ENCODE measurements around the gene PGAP1. TPM values are rescaled to one million over a fixed set of nuclear protein-coding genes. Genes with fewer than 3 reads are reported as not detected.

PGAP1 gene
- polyA plus RNA-seq, 1 of the 3 experiments (the other 2 are of a cell fraction): 3.4 TPM

DNA sequence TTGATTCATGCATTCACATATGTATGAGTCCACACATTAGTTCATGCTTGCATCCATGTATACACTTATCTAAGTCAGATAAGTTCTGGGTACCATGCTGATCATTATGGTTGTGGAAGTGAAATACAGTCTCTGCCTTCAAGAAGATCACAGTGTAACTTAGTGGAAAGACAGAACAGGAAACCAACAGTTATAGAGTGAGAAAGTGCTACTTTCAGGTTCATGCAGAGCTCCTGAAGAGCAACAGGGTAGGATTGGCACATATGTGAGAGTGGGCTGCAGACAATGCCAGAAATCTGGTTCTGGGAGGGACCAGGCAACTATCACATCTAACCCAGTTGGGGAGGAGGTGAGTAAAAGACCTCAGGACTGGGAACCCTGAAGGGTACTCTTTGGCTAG lies 35.4 kb upstream of the PGAP1 start:
- H3K27me3 ChIP-seq (ENCODE audit: insufficient read depth): no peaks in the 10 kb centered on the region
- no peak for TF ChIP-seq RXRA (IDR thresholded peaks at IDR 0.05; ENCODE audit: borderline replicate concordance, low read depth)
- TF ChIP-seq REST (IDR thresholded peaks at IDR 0.05; ENCODE audit: low read depth, low read length): no peak
- no peak for TF ChIP-seq FOSL2 (IDR thresholded peaks at IDR 0.05; ENCODE audit: borderline replicate concordance, low read depth)
- TF ChIP-seq TCF12 (IDR thresholded peaks at IDR 0.05): no peak
- TF ChIP-seq ZBTB33 (IDR thresholded peaks at IDR 0.05; ENCODE audit: borderline replicate concordance, low read depth): no peak
- no peak for TF ChIP-seq EP300 (IDR thresholded peaks at IDR 0.05; ENCODE audit: borderline replicate concordance in 1 of 2, low read depth in 1 of 2, low read length in 1 of 2)
- TF ChIP-seq RFX5 (IDR thresholded peaks at IDR 0.05; ENCODE audit: low read length): no peak
- TF ChIP-seq, protein P1, sequence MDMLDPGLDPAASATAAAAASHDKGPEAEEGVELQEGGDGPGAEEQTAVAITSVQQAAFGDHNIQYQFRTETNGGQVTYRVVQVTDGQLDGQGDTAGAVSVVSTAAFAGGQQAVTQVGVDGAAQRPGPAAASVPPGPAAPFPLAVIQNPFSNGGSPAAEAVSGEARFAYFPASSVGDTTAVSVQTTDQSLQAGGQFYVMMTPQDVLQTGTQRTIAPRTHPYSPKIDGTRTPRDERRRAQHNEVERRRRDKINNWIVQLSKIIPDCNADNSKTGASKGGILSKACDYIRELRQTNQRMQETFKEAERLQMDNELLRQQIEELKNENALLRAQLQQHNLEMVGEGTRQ (IDR thresholded peaks at IDR 0.05; ENCODE audit: borderline replicate concordance, low read depth, low read length): no peak
- TF ChIP-seq SIN3A (IDR thresholded peaks at IDR 0.05; ENCODE audit: borderline replicate concordance, low read depth, low read length): no peak
- TF ChIP-seq CHD2 (IDR thresholded peaks at IDR 0.05; ENCODE audit: low read length, partially characterized antibody): no peak
- no peak for TF ChIP-seq TAF1 (IDR thresholded peaks at IDR 0.05; ENCODE audit: borderline replicate concordance, low read depth, low read length)
- TF ChIP-seq, protein P2, sequence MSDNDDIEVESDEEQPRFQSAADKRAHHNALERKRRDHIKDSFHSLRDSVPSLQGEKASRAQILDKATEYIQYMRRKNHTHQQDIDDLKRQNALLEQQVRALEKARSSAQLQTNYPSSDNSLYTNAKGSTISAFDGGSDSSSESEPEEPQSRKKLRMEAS (IDR thresholded peaks at IDR 0.05; ENCODE audit: low read depth): no peak
- no peaks in the 10 kb centered on the region for H3K4me1 ChIP-seq (ENCODE audit: control insufficient read depth in 1 of 2, insufficient read depth in 2 of 2, low read depth in 1 of 2, low read length in 1 of 2)
- ChIA-PET CTCF (no interaction called here), POLR2A (no interaction called here)
- no peak overlapping the region for H3K4me3 ChIP-seq (ENCODE audit: low read depth in 2 of 2, low read length in 1 of 2)
- H3K9me2 ChIP-seq: no peaks in the 10 kb centered on the region
- no peaks in the 10 kb centered on the region for H3F3A ChIP-seq (replicated peaks; ENCODE audit: insufficient read depth)
- no peak overlapping the region for H3K9ac ChIP-seq
- no peak overlapping the region for H3K27ac ChIP-seq (ENCODE audit: low read depth in 2 of 2, low read length in 1 of 2)
- H3K36me3 ChIP-seq (replicated peaks in 1 of 2; ENCODE audit: control insufficient read depth in 1 of 2, insufficient read depth in 2 of 2, low read length in 1 of 2): no peaks in the 10 kb centered on the region
- no peaks in the 10 kb centered on the region for H3K9me3 ChIP-seq
- no peak overlapping the region for H2AFZ ChIP-seq (ENCODE audit: low read depth)
- no peak overlapping the region for H3K4me2 ChIP-seq
- no peak for DNase-seq
- H3K79me2 ChIP-seq (ENCODE audit: insufficient read depth): no peaks in the 10 kb centered on the region
- H4K20me1 ChIP-seq (ENCODE audit: insufficient read depth): no peaks in the 10 kb centered on the region
